Activated CD8-positive, alpha-beta memory T cell treated with anti-CD3 and anti-CD28 coated beads, Interleukin-2, amount 50 U/mL, for 1 hour (primary cell): ENCODE measurements around the gene MED12L.

Experiments used
- DNase-seq: peaks from one replicate; pipeline ENCODE4 v3.0.0-alpha.2; 2020; ENCODE audit errors: extremely low read depth

Gene MED12L

GRCh38 chr3:151452841-151453240 is 367.4 kb downstream of the MED12L start:
- DNase-seq: no peak

- no peak for DNase-seq
Measured at GRCh38 chr3:151456065-151456464, 370.6 kb downstream of the MED12L start.

GRCh38 chr3:151459358-151459757 is 373.9 kb downstream of the MED12L start:
- no peak for DNase-seq

GRCh38 chr3:151460228-151460627 is 374.8 kb downstream of the MED12L start:
- no peak for DNase-seq

- no peak for DNase-seq
Measured at GRCh38 chr3:151460774-151461450, 375.4 kb downstream of the MED12L start, which contains the start of gene IGSF10. Gene IGSF10, minus strand, starts transcription at chr3:151461061. Its CDS starts 2,352 bp downstream, at chr3:151458709.

- DNase-seq: no peak
Measured at GRCh38 chr3:151462278-151462780, 376.9 kb downstream of the MED12L start.

GRCh38 chr3:151462991-151463390 is 377.5 kb downstream of the MED12L start:
- no peak for DNase-seq

- DNase-seq: no peak
Measured at GRCh38 chr3:151467069-151467468, 381.6 kb downstream of the MED12L start.

- DNase-seq: no peak
Measured at GRCh38 chr3:151468284-151468917, 382.9 kb downstream of the MED12L start.

GRCh38 chr3:151476344-151477018 is 391.0 kb downstream of the MED12L start:
- DNase-seq: no peak

GRCh38 chr3:151477591-151478334 is 392.3 kb downstream of the MED12L start:
- DNase-seq: no peak

GRCh38 chr3:151478335-151478697 is 392.9 kb downstream of the MED12L start:
- DNase-seq: no peak

GRCh38 chr3:151479452-151479851 is 394.0 kb downstream of the MED12L start:
- no peak for DNase-seq

GRCh38 chr3:151480492-151480891 is 395.0 kb downstream of the MED12L start:
- no peak for DNase-seq

GRCh38 chr3:151483488-151483887 is 398.0 kb downstream of the MED12L start:
- DNase-seq: no peak

- no peak for DNase-seq
Measured at GRCh38 chr3:151483961-151484520, 398.6 kb downstream of the MED12L start.
